WI38 (cell line): ENCODE data around the gene ZC3H12C.

Experiments used
- H3K4me3 ChIP-seq: 2 replicates; pipeline ENCODE4 v1.5.1; 2011; ENCODE audit warnings: low read depth, mild to moderate bottlenecking, control low read depth, low read length
- TF ChIP-seq, protein P1 (sequence below): IDR thresholded peaks from 2 replicates; pipeline ENCODE4 v1.5.1; 2012; ENCODE audit warnings: low read depth, mild to moderate bottlenecking, control low read depth, low read length

Gene ZC3H12C

GRCh38 chr11:110152199-110152598 lies 59.0 kb downstream of the ZC3H12C start:
- TF ChIP-seq, protein P1, sequence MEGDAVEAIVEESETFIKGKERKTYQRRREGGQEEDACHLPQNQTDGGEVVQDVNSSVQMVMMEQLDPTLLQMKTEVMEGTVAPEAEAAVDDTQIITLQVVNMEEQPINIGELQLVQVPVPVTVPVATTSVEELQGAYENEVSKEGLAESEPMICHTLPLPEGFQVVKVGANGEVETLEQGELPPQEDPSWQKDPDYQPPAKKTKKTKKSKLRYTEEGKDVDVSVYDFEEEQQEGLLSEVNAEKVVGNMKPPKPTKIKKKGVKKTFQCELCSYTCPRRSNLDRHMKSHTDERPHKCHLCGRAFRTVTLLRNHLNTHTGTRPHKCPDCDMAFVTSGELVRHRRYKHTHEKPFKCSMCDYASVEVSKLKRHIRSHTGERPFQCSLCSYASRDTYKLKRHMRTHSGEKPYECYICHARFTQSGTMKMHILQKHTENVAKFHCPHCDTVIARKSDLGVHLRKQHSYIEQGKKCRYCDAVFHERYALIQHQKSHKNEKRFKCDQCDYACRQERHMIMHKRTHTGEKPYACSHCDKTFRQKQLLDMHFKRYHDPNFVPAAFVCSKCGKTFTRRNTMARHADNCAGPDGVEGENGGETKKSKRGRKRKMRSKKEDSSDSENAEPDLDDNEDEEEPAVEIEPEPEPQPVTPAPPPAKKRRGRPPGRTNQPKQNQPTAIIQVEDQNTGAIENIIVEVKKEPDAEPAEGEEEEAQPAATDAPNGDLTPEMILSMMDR = no peak
- no peak overlapping the region for H3K4me3 ChIP-seq

DNA sequence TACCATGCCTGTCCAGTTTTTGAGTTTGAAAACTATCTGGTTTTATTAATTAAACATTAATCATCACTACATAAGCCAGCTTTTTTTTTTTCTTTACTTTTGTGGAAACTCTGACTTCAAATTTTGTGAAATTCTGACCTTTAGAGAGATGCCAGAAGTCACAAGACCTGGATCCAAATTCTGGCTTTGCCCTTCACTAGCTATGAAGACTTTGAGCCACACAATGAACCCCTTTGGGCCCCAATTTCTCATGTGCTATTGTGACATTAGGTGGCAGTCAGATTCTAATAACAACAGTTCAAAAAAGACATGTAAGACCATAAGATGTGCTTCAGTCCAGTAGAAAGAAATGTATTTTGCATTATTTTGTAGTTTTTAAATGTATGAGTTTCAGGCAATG lies 60.3 kb downstream of the ZC3H12C start:
- TF ChIP-seq, protein P1 = no peak
- H3K4me3 ChIP-seq = no peak overlapping the region

- TF ChIP-seq, protein P1 = no peak
- H3K4me3 ChIP-seq = no peak overlapping the region
Measured at GRCh38 chr11:110156503-110156902, 63.3 kb downstream of the ZC3H12C start.

DNA sequence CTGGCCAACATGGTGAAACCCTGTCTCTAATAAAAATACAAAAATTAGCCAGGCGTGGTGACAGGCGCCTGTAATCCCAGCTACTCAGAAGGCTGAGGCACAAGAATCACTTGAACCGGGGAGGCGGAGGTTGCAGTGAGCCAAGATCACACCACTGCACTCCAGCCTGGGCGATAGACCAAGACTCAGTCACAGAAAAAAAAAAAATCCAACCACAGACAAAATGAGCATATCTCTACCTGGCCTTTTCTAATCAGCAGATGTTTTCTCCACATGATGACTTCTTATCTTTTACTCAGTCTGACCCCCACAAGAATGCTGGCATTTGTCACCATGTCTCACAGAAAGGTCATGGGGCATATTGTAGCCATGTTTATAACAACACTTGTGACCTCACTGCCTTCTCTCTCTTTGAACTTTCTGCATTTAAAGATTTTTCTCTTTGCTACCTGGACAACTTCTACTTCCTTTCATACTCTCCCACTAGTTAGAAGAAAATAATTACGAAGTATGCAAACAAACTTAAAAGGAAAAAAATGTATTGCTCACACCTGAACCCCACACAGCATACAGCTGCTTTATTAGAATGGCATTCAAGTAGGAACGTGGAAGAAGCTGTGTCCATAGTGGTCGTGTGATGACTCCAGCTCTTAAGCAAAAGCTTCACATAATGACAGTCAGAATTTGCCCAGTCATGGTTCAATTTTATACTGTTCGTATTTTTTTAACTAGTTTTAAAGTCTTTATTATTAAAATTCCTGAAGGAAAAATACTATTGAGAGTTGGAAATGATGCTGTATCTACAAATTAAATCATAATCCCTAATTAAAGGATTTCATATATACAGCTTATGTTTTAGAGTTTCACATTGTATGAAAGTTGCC lies 65.4 kb downstream of the ZC3H12C start:
- TF ChIP-seq, protein P1 = no peak
- no peak overlapping the region for H3K4me3 ChIP-seq

DNA sequence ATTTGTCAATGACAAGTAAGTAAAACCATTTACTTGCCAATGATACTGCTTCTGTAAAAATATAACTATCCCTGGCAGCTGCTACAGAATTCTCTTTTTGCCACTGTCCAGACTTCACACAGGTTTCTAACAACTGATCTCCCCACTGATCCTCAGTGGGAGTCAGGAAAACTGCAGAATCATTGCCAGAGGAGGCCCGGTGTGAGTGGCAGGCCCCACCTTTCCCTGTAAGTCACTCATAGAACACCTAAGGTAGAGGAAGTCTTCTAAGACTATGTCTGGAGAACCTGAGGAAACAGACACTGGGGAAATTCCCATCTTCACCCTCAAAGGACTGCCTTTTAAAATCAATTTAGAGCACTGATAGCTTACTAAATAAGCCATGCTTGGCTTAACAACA lies 66.3 kb downstream of the ZC3H12C start:
- TF ChIP-seq, protein P1 = no peak
- no peak overlapping the region for H3K4me3 ChIP-seq

DNA sequence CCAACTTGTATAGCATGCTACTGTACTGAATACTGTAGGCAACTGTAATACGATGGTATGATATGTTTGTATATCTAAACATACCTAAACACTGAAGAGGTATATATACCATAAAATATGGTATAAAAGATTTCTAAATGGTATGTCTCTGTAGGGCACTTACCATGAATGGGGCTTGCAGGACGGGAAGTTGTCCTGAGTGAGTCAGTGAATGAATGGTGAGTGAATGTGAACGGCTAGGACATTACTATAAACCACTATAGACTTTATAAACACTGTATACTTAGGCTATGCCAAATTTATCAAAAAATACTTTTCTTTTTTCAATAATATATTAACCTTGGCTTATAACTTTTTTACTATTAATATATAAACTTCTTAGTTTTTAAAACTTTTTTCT lies 66.8 kb downstream of the ZC3H12C start:
- no peak overlapping the region for H3K4me3 ChIP-seq
- TF ChIP-seq, protein P1 = no peak

DNA sequence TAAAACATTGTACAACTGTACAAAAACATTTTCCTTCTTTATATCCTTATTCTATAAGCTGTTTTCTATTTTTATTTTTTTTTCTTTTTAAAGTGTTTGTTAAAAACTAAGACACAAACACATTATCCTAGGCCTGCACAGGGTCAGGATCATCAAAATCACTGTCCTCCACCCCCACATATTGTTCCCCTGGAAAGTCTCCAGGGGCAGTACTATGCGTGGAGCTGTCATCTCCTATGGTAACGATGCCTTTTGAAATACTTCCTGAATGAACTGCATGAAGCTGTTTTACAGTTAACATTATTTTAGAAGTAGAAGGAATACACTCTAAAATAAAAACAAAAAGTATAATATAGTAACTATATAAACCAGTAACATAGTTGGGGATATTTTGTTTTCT lies 67.2 kb downstream of the ZC3H12C start:
- no peak overlapping the region for H3K4me3 ChIP-seq
- TF ChIP-seq, protein P1 = no peak
